GM18520 (cell line): ENCODE measurements around the gene GSAP.
"Not testable (repeated sequence)": the region's sequence is repeated elsewhere in the genome, so short reads cannot be mapped to it uniquely, and the experiment has no call there.

Source experiments
- ATAC-seq: cut with Tn5 transposase; IDR thresholded peaks from one replicate; pipeline ENCODE4 v1.9.1; 2021; ENCODE audit not compliant: unreplicated experiment

Gene GSAP

GRCh38 chr7:77415823-77416620 lies at the start of gene GSAP:
Gene GSAP, minus strand, starts transcription at chr7:77416349. Its CDS starts 28 bp downstream, at chr7:77416321.
- ATAC-seq, result no peak

DNA sequence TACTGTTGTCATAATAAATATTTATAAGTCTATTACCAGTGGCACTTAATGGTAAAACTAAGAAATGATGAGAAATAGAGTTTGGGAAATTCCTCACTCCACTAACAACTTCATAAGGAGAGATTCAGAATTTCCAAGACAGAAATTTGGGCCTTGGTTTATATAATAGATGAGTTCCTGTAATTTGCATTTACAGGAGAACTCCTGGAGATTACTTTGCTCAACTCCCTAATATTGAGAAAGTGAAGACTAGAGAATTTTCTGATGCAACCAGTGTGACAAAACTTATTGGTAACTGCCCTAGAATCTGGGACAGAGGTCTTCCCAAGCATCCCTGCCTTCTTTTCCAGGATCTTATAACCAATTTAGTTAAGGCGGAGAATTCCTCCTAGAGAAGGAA lies 49.1 kb upstream of the GSAP start:
- ATAC-seq, result no peak

DNA sequence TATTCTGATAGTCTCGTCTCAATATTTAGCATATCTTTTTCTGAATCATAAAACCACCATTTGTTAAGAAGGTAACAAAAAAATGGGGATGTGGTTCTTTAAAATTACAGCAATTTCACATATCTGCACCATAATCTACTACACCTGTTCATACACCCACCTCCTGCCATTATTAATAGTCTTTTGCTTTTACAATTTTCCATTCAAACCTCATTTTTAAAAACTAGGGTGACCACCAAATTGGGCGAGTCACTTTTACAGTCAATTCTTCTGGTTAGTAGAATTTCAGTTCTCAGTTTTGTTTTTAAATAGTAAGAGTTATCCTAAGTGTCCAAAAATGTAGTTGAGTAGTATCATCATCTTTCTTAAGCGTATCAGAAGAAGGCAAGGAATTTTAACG lies 48.4 kb upstream of the GSAP start:
- peak; percentile 36 for ATAC-seq

GRCh38 chr7:77463632-77464031 lies 47.5 kb upstream of the GSAP start:
- ATAC-seq, result peak; percentile 42

DNA sequence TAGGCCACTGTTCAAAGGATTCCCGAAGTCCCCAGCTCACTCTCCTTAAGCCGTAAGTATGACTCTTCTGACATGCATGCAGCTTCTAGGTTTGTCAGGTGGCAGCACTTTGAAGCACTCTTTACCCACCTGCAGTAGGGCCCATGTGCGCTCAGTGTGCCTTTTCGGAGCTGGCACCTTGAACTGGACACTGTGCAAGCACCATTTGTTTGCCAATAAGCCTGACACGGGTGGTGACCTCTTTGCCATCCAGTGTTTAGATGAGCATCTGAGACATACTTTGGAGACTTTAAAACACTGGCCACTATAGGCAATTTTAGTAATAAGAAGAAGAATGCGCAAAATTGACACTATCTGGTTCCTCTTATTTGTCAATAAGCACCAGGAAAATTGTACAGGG lies 45.7 kb upstream of the GSAP start:
- ATAC-seq, result no peak

GRCh38 chr7:77461246-77461645 lies 45.1 kb upstream of the GSAP start:
- ATAC-seq, result no peak

- no peak for ATAC-seq
These were observed 43.9 kb upstream of the GSAP start for GRCh38 chr7:77460057-77460486.

DNA sequence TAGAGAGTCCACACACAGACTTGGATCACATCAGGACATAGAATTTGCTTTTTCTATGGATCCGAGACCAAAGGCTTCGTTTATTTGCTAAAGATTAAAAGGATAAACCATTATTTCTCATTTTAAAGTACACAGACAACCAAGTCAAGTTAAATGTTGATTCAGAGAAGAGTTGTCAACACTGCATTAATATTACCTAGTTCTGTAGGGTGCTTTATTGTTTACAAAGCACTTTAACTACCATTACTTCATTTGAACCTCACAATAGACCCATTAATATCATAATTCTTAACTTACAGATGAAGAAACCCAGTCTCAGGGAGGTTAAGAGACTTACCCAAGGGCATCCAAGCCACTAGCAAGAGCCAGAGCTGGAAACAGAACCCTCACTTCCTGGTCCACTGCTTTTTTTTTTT lies 43.2 kb upstream of the GSAP start:
- ATAC-seq, result no peak

DNA sequence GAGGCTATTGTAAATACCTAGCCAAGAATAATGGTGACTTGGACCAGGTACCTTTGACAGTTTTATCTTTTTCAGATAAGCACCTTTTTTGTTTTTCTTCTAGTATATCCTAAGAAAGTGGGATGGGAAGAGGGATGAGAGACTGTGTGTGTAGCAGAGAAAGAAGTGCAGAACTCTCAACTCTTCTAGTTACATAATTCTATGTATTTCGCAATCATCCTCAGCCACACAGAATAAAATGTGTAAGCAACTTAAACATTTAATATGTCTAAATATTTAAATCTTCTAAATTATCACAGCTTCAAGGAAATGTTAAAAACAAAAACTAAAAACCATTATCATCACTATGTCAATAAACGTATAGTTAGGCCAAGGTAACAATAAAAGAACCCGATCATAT lies 42.6 kb upstream of the GSAP start:
- ATAC-seq, result no peak

- ATAC-seq, result no peak
These were observed 41.6 kb upstream of the GSAP start for GRCh38 chr7:77457779-77458178.

GRCh38 chr7:77456696-77457095 lies 40.5 kb upstream of the GSAP start:
- ATAC-seq, result no peak

DNA sequence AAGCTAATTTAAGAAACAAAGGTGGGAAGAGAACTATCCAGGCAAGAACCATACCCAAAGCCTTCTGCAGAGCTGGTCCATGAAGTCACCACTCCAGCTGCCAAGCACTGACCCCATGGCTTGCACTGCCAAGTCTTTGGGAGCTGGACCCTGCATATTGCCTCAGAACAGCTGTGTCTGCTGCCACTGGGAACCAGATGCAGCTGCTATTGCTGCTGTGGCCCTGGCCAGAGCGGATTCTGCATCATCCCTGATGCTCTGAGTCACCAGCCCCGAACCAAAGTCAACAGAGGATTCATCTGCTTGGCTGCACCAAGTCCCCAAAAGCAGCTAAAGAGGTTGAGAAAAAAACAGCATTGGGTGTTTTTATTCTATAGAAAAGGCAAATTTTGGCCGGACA lies 39.2 kb upstream of the GSAP start:
- ATAC-seq, result no peak

DNA sequence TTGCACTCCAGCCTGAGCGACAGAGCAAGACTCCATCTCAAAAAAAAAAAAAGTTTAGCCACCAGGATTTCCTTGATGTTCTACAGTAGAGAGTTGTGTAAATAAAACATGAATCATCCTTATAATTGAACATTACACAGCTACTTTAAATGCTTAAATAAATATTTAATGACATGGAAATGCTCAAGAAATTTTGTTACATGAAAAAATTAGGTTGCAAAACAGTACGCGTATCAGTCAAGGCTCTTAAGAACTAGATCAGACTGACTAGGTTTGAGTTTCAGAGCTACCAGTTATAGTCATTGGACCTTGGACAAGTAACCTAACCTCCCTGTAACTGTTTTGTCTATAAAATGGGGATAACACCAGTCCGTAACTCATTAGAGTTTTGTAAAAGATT lies 38.7 kb upstream of the GSAP start:
- ATAC-seq, result no peak

GRCh38 chr7:77453531-77453930 lies 37.4 kb upstream of the GSAP start:
- ATAC-seq, result no peak

DNA sequence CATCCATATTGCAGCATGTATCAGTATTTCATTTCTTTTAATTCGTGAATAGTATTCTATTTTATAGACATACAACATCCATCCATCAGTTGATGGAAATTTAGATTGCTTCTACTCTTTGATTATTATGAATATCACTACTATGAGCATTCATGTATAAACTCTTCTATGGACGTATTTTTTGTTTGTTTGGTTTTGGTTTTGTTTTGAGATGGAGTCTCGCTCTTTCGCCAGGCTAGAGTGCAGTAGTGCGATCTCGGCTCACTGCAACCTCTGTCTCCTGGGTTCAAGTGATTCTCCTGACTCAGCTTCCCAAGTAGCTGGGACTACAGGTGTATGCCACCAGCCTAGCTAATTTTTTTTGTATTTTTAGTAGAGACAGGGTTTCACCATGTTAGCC lies 35.8 kb upstream of the GSAP start:
- not testable (repeated sequence) for ATAC-seq

DNA sequence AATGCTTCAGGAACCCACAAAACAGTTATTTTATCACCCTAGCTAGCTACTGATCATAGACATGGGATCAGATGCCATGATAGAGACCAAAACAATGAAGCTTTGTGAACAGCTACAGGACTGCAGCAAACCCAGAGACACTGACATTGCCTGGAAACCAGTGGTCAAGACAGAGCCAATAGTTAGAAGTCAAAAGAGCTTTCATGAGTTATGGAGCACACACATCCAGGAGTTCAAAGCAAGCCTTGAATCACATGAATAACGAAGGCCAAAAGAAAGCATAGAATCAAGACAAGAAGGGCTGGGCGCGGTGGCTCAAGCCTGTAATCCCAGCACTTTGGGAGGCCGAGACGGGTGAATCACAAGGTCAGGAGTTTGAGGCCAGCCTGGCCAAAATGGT lies 34.5 kb upstream of the GSAP start:
- ATAC-seq, result no peak

GRCh38 chr7:77450054-77450453 lies 33.9 kb upstream of the GSAP start:
- ATAC-seq, result no peak

GRCh38 chr7:77447616-77448015 lies 31.5 kb upstream of the GSAP start:
- no peak for ATAC-seq

DNA sequence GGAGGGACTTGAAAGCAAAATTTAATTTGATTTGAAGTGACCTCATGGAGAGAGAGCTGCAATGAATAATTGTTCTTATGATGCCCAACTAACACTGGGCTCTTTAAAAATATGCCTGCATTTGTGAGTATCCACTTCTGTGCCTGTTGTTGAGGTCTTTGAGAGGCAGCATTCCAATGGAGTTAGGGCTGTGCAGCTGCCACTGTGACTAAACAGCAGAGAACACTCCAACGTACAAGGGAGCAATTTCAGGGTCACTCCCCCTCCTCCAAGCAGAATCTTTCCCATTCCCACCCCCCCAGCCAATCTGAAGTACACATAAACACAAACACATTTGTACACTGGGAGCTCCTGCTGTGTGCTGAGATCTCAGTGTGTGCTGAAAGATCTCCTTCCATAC lies 28.0 kb upstream of the GSAP start:
- no peak for ATAC-seq

GRCh38 chr7:77443042-77443441 lies 26.9 kb upstream of the GSAP start:
- ATAC-seq, result no peak

- ATAC-seq, result no peak
These were observed 26.5 kb upstream of the GSAP start for GRCh38 chr7:77442636-77443035.

- ATAC-seq, result no peak
These were observed 24.9 kb upstream of the GSAP start for GRCh38 chr7:77441046-77441445.

GRCh38 chr7:77439572-77439971 lies 23.4 kb upstream of the GSAP start:
- ATAC-seq, result no peak
